Heart left ventricle (tissue), 16 donors: ENCODE data around the gene MELK. TPM values are rescaled to one million over a fixed set of nuclear protein-coding genes. Genes with fewer than 3 reads are reported as not detected.
A peak's percentile ranks its signal among the peaks of the same experiment; 100 is the strongest.
"Not testable (repeated sequence)": the region's sequence is repeated elsewhere in the genome, so short reads cannot be mapped to it uniquely, and the experiment has no call there.

Source experiments
- ATAC-seq, 4 donors: fragments of 200-7000 bp; cut with Tn5 transposase; one replicate each; pipeline ENCODE4 v1.9.1; 2020 to 2022; ENCODE audit warnings: moderate library complexity in 4 of 4, mild to moderate bottlenecking in 3 of 4, moderate number of reproducible peaks in 1 of 4
- DNase-seq, 5 donors: peaks; one replicate each; pipeline ENCODE4 v3.0.0-alpha.2; 2020
- H3K27ac ChIP-seq, 12 donors: fragments of 200-600 bp; sonication (generic) in 4 of 12; one replicate each; pipeline versions ENCODE4 v1.5.0 to v1.8.0; 2016 to 2022; ENCODE audit warnings: mild to moderate bottlenecking in 2 of 12
- H3K27me3 ChIP-seq, 9 donors: fragments of 200-600 bp; sonication (generic) in 2 of 9; one replicate each; pipeline versions ENCODE4 v1.5.1 to v1.8.0; 2016 to 2022; ENCODE audit warnings: mild to moderate bottlenecking in 3 of 9
- H3K36me3 ChIP-seq, 9 donors: fragments of 200-600 bp; sonication (generic) in 2 of 9; one replicate each; pipeline versions ENCODE4 v1.5.0 to v1.8.0; 2018 to 2022; ENCODE audit warnings: mild to moderate bottlenecking in 2 of 9
- H3K4me1 ChIP-seq, 12 donors: fragments of 200-600 bp; sonication (generic) in 4 of 12; one replicate each; pipeline versions ENCODE4 v1.5.0 to v1.8.0; 2016 to 2022; ENCODE audit warnings: mild to moderate bottlenecking in 3 of 12
- H3K4me3 ChIP-seq, 12 donors: fragments of 200-600 bp; sonication (generic) in 4 of 12; one replicate each; pipeline versions ENCODE4 v1.5.0 to v1.8.0; 2017 to 2022; ENCODE audit warnings: mild to moderate bottlenecking in 9 of 12, moderate library complexity in 4 of 12
- H3K9me3 ChIP-seq, 12 donors: fragments of 200-600 bp; sonication (generic) in 4 of 12; one replicate each; pipeline versions ENCODE4 v1.5.0 to v1.8.0; 2016 to 2022; ENCODE audit warnings: mild to moderate bottlenecking in 1 of 12
- CTCF ChIP-seq, 12 donors: fragments of 200-600 bp; sonication (generic) in 4 of 12; IDR thresholded peaks; one replicate each; pipeline versions ENCODE4 v1.5.0 to v1.8.0; 2018 to 2022; ENCODE audit warnings: antibody characterized with exemption in 12 of 12, mild to moderate bottlenecking in 5 of 12
- POLR2A ChIP-seq, 2 donors: fragments of 450-650 bp; IDR thresholded peaks; one replicate each; pipeline ENCODE4 v1.6.1; 2017; ENCODE audit warnings: antibody characterized with exemption in 2 of 2, mild to moderate bottlenecking in 2 of 2, moderate library complexity in 2 of 2
- WGBS, 4 donors: extraction: QIAGEN DNeasy Blood & Tissue Kit in 2 of 4; methylation state at CpG; one replicate each; pipeline versions ENCODE4 v1.1.5 to v1.1.7; 2013 to 2018; 5-methylcytosine and 5-hydroxymethylcytosine counted together
- intact Hi-C, 10 donors: fragments of 100-400 bp; cut with DNase I; formaldehyde crosslinking; loops; one replicate each; pipeline versions ENCODE4 v1.11.1 to v1.14.2; 2022
- long read RNA-seq, 3 donors: library from polyadenylated mRNA; unstranded; transcript quantifications; one replicate each; pipeline ENCODE4 v2.0.0, GENCODE V29; 2020 to 2021
- polyA plus RNA-seq, 2 donors: library from polyadenylated mRNA; stranded (reverse); fragments of 200-250 nt; gene quantifications; one replicate each; pipeline ENCODE4 v1.2.3, GENCODE V29; 2013
- total RNA-seq, 9 donors: library from RNA; depleted of rRNA in 2 of 9; stranded (reverse); fragments of >200 nt in 2 of 9; fragmentation: NEBNext Ultra II Directional in 3 of 9; extraction: Animal tissue kit (Norgen Biotek cat#: 25700) in 3 of 9; gene quantifications; one replicate each; pipeline versions ENCODE4 v1.1.0 to v1.2.4, GENCODE V29; 2016 to 2023
- donor health status: ischemic (EF 13 %, LVEDD 7.1; RV severe dilation, severe dysfunction).
- donor health status: healthy with polysubstance abuse.
- donor health status: DM: no; HTN: yes; CAD: no.
- donor health status: DM: no; HTN: no; CAD: no.
- donor health status: ischemic (EF 25% LVEDD 6.9; RV normal size, moderate dysfunction).
- donor health status: ischemic (EF 25% LVEDD 5.7; RV mildly dilated, moderate dysfunction).
- donor health status: healthy.
- donor health status: DM: yes; HTN: yes; CAD: no.
- donor health status: ischemic (EF 35%, LVEDD 5.7; RV mildly dilated, moderate dysfunction).
- donor health status: nonischemic (EF 11% LVEDD 7.7; RV severe dilation, severe dysfunction).
- donor health status: DM: yes; HTN: yes; CAD: no.
- donor health status: PGD.
- donor health status: ischemic (EF 29% LVEDD 5.4; RV normal size, mild dysfunction).
- donor health status: nonischemic (EF 23%, LVEDD 6.1; RV moderate dilation, normal function).

Gene MELK
- 1 to 10 TPM in 1 of 9 donors, under 1 TPM in 4, not detected in 4; 0.27 to 5.3 (median 0.75) TPM for total RNA-seq
- polyA plus RNA-seq: under 1 TPM in 1 of 2 donors, not detected in 1; 0.28 TPM
- long read RNA-seq, donor 1: 0 reads
- long read RNA-seq, donor 2, partial matches to known transcripts: 0 of 2 reads
- long read RNA-seq, donor 2, other reads (novel, unspliced or antisense): 0 of 2 reads
- long read RNA-seq, donor 3: 0 reads

GRCh38 chr9:36572515-36573418, at the start of gene MELK:
Gene MELK, plus strand, starts transcription at chr9:36572895. Its CDS starts 8,787 bp downstream, at chr9:36581682.
- ATAC-seq: peak; percentile 80 to 99 (median 96)

GRCh38 chr9:36530224-36530623, 42.5 kb upstream of the MELK start:
- Histone ChIP-seq H3K27ac (no peak overlapping the region), H3K4me1 (no peaks in the 10 kb centered on the region)

More at GRCh38 chr9:36572515-36573418, at the start of gene MELK:
- H3K9me3 ChIP-seq: no peaks in the 10 kb centered on the region
- WGBS, 4 donors: 0 to 1% (median 1%) methylated on average over 43 to 74 of the region's 74 CpGs
- TF ChIP-seq POLR2A (IDR thresholded peaks at IDR 0.05) (peak in 1 of 2 donors; percentile 44), CTCF (IDR thresholded peaks at IDR 0.05) (no peak)
- H3K4me1 ChIP-seq: peaks cover 0 to 16% (median 7%) of the 10 kb centered on the region in 12 donors
- peak within 1 kb of the TSS in 8 of 12 donors; percentile 18 to 70 (median 47) for H3K27ac ChIP-seq
- DNase-seq: peak; percentile 72 to 90 (median 83)
- H3K36me3 ChIP-seq: no peaks in the 10 kb centered on the region
- intact Hi-C loops: no loop called here
- H3K27me3 ChIP-seq: no peaks in the 10 kb centered on the region
- peak within 1 kb of the TSS; percentile 57 to 95 (median 84) for H3K4me3 ChIP-seq

GRCh38 chr9:36532353-36532752, 40.3 kb upstream of the MELK start:
- H3K9me3 ChIP-seq: no peaks in the 10 kb centered on the region
- H3K36me3 ChIP-seq: no peaks in the 10 kb centered on the region
- intact Hi-C loops: no loop called here
- TF ChIP-seq CTCF (IDR thresholded peaks at IDR 0.05) (no peak), POLR2A (IDR thresholded peaks at IDR 0.05) (no peak)
- H3K27ac ChIP-seq: no peak overlapping the region
- H3K27me3 ChIP-seq: no peaks in the 10 kb centered on the region
- no peak for DNase-seq
- no peak overlapping the region for H3K4me3 ChIP-seq
- 54 to 68% (median 64%) methylated on average over 3 of the region's 3 CpGs for WGBS, 4 donors
- ATAC-seq: no peak
- H3K4me1 ChIP-seq: no peaks in the 10 kb centered on the region

More at GRCh38 chr9:36530224-36530623, 42.5 kb upstream of the MELK start:
- intact Hi-C loops: no loop called here
- TF ChIP-seq CTCF (IDR thresholded peaks at IDR 0.05) (no peak), POLR2A (IDR thresholded peaks at IDR 0.05) (no peak)
- Histone ChIP-seq H3K27me3 (no peaks in the 10 kb centered on the region), H3K36me3 (no peaks in the 10 kb centered on the region), H3K4me3 (no peak overlapping the region), H3K9me3 (no peaks in the 10 kb centered on the region)
- 90 to 100% (median 94%) methylated on average over 2 of the region's 2 CpGs for WGBS, 4 donors
- no peak for ATAC-seq
- DNase-seq: no peak

- intact Hi-C loops, H3K27ac ChIP-seq, ATAC-seq, DNase-seq, H3K36me3 ChIP-seq, H3K27me3 ChIP-seq, H3K4me3 ChIP-seq, H3K9me3 ChIP-seq, H3K4me1 ChIP-seq: not testable (repeated sequence)
- 79 to 83% (median 81%) methylated on average over 6 of the region's 6 CpGs for WGBS, 4 donors
These were observed 39.0 kb upstream of the MELK start for GRCh38 chr9:36533726-36534125.
